GM21723 (cell line): ENCODE results near the gene DNM3.
"Not testable (repeated sequence)": the region's sequence is repeated elsewhere in the genome, so short reads cannot be mapped to it uniquely, and the experiment has no call there.

Experiments
- ATAC-seq: cut with Tn5 transposase; IDR thresholded peaks from one replicate; pipeline ENCODE4 v1.9.1; 2021; ENCODE audit warnings: mild to moderate bottlenecking, moderate library complexity; ENCODE audit not compliant: unreplicated experiment

DNM3 gene

DNA sequence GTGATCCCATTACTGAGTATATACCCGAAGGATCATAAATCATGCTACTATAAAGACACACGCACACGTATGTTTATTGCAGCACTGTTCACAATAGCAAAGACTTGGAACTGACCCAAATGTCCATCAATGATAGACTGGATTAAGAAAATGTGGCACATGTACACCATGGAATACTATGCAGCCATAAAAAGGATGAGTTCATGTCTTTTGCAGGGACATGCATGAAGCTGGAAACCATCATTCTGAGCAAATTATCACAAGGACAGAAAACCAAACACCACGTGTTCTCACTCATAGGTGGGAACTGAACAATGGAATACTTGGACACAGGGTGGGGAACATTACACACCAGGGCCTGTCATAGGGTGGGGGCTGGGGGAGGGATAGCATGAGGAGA, 466.2 kb downstream of the DNM3 start:
- ATAC-seq = not testable (repeated sequence)

DNA sequence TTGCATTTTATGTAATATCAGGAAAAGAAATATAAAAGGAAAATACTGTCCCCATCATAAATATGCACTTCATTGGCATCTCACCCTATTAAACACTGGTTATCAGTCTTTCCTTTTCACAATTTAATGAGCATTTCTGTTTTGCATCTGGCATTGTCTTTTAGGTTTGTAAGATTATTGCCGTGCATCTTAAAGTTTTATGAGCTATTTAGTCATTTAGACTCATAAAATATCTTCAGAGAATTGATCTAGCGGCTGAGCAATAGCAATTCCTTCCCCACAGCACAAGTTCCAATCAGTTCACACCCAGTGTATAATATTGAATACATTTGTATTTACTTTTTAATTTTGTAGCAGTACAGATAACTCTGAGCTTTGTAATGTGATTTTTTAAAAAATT, 466.8 kb downstream of the DNM3 start:
- ATAC-seq = no peak

DNA sequence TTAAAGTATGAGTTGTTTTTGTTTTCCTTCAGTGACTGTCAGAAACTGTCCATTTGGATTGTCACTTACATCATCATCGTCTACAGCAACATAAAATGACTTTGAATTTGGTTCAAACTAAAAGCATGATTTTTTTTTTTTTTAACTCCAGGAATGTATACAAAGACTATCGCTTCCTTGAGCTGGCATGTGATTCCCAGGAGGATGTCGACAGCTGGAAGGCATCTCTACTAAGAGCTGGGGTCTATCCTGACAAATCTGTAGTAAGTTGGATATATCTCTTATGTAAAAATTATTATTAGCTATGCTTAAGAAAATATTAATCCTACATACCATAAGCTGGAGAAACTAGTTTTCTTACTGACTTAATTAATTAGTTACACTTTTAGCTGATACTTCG, 467.3 kb downstream of the DNM3 start:
- ATAC-seq = no peak

DNA sequence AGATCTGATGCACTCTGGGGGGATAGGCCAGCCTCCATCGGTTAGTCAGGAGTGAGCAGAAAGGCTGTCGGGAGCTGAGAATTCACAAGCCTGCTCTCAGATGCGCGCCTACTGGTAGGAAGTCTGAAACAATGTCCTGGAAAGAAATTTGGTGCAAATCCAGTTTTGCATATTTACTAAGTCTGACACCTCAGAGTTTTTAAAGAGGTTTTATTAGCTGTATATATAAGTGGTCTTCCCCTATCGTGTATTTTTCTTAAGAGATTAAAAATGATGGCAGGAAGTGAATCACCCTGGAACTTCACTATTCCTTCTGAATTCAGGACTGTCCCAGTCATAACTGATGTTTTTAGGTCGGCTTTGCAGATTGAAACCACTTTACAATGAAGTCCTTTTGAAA, 479.4 kb downstream of the DNM3 start:
- no peak for ATAC-seq

DNA sequence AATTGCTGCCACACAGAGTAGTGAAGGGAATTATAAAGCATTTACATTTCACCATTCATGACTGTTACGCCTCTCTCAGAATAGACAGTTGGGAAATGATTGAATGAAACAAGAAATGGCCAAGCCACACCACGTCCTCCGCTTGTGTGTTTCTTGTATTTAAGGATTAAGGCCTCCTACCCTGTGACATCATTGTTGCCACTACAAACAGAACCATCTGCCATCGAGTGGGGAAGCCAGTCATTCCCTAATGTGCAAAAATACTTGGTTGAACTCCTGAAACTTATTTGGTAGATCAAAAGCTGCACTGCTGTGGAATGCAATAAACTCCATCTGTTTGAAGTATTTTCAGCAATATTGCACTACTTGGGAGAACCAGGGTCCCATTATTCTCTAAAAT, 480.2 kb downstream of the DNM3 start:
- no peak for ATAC-seq

DNA sequence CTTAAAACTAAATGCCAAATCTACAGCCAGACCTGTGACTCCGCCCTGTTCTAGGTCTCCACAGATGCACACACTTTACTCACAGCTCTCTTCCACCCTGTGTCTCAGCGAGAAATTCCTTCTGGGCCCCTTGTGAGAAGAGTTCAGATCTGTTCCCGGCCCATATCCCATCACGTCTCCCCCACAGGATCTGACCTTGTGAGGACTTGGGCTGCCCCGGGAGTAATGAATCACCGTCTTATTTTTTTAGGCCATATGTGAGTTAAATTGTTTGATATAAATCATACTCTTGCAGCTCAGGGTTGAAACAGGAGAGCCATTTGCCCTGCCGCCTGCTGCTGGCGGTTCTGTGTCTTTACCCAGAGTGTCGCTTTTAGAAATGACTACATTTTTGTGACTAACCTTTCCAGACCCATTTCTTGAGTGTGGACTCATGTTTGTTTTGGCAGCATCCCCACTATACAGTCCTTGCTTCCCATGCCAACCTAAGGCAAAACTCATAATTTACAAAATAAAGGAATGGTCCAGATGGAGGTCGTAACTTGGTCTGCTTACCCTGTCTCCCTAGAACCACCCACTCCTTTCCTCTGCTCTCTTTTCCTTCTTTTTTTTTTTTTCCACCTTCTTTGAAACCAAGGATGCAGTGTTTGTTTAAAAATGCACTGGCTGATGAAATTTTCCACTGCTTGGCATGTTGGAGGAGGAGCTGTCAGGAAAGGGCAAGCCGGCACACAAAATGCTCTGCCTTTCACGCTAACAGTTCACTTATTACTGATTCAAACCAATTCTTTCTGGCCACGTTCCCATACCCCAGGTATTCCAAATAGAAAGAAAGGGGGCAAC, 481.1 kb downstream of the DNM3 start:
- ATAC-seq = no peak

DNA sequence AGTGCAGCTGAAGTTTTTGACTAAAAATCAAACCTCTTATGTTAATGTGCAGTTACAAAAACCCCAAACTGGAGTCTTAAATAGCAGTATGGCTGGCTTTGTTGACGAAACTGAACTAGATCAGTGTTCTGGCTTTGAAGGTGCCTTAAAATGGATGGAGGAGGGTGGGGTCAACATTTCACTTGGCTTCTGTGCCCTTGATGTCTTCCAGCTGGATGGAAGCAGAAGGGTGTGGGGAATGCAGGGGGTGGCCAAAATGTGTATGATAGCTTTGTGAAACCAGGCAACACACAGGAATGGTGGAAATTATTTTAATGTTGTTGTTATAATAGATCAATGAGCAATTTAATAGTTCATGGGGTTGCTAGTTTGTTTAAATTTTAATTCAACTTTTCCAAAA, 482.4 kb downstream of the DNM3 start:
- ATAC-seq = no peak

DNA sequence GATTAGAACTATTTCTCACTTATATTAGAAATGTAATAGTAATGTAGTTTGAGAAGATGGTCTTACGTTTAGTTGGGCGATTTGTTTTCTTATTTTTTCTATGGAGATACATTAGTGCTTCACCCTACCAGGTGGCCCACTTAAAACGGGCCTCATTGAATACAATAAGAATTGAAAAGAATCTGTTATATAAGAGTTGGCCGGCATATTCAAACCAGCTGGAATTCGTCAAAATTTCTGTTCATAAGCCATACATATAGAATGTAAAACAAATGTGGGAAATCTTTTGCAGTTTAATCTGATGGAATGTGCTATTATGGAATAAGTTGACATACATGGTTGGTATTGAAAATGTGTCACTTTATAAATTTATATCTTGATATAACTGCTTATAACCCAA, 482.8 kb downstream of the DNM3 start:
- ATAC-seq = no peak

DNA sequence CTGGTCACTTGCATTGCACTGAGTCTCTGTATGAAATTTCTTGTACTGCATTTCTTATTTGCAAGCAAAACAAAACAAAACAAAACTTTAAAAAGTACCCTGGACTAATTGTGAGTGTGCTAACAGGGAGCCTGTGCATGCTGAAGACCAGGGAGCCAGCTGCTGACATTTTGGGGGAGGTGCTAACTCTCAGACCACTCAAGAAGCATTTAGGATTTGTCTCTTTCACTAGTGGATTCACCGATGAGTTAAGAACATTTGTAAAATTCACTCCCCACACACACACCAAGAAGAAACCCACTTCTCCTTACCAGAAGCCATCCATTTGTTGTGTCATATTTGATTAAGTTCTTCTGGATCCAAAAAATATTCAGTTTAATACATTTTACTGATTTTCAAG, 483.5 kb downstream of the DNM3 start:
- no peak for ATAC-seq

DNA sequence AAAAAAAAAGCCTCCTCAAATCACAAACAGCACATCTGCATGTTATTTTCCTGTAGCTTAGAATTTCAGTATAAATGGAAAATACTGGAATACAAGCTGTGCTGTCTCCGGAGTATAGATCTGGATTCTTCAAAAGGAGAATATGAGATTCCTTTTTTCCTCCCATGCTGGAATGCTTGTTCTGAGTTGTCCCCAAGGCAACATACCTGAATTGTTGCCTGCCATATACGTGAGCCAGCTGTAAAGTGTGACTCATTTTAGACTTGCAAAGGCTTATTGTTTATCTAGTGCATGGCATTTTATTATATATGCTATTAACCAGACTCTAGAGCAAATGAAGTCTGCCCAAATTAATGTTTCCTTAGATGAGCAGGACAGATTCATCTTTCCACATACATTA, 484.2 kb downstream of the DNM3 start:
- no peak for ATAC-seq

DNA sequence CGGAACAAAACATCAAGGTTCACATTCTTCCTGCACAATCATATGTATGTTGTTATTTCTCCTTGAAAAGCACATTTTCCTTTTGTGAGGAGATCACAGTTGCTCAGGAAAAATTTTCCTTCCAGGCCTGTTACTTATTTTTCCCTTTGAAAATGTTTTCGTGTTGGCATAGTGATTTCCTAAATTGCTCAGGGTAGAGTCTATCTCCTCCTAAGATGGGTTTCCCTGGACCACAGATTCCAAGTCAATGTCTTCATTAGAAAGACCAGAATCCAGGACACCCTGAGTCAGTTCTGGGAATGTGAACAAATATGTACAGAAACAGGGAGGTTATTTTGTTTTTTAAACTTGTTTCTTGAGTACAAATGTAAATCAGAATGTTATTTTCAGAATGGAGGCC, 484.8 kb downstream of the DNM3 start:
- ATAC-seq = no peak

DNA sequence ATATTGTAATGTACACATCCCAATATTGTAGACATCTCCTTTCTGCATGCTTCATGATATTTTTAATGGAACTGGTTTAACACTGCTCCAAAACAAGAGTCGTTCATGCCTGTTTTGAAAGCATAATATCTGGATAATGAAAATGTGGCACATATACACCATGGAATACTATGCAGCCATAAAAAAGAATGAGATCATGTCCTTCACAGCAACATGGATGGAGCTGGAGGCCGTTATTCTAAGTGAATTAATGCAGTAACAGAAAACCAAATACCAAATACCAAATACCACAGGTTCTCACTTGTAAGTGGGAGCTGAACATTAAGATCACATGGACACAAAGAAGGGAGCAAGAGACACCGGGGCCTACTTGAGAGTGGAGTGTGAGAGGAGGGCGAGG, 487.0 kb downstream of the DNM3 start:
- no peak for ATAC-seq

DNA sequence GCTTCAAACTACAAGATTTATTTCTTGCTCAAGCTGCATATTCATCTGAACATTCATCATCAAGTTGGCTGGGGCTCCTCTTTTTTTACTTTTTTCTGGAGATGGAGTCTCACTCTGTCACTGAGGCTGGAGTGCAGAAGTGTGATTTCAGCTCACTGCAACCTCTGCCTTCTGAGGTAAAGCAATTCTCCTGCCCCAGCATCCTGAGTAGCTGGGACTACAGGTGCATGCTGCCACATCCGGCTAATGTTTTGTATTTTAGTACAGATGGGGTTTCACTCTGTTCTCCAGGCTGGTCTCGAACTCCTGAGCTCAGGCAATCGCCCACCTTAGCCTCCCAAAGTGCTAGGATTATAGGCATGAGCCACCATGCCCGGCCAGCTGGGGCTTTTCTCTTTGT, 490.9 kb downstream of the DNM3 start:
- ATAC-seq = no peak

DNA sequence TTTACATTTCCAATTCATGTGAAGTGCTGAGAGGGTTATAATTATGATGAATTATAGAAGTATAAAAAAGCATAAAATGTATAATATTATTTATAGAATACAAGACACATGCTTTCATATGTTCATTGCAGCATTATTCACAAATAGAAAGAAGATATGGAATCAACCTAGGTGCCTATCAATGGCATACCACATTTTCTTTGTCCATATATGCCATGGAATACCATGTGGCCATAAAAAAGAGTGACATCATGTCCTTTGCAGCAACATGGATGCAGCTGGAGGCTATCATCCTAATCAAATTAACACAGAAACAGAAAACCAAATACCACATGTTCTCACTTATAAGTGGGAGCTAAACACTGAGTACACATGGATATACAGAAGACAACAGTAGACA, 494.1 kb downstream of the DNM3 start:
- no peak for ATAC-seq

DNA sequence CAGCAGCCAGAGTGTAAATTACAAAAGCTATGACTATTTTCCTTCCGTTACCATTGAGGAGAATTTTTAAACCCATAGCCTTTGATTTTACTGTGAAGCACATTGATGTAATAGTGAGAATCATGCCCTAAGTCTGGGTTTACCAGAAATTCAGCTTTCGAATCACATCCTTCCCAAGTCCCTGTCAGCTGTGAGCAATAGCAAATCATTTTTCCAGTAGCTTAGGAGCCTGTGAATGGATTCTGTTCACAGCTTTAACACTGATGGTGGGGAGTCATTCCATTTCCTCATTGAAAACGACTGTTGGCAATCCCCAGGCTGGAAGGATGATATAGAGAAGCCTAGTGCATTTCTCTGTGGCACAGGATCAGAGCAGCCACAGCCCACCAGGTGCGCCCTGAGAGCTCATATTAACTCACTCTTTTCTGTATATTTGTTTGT, 497.0 kb downstream of the DNM3 start:
- ATAC-seq = peak; percentile 38

DNA sequence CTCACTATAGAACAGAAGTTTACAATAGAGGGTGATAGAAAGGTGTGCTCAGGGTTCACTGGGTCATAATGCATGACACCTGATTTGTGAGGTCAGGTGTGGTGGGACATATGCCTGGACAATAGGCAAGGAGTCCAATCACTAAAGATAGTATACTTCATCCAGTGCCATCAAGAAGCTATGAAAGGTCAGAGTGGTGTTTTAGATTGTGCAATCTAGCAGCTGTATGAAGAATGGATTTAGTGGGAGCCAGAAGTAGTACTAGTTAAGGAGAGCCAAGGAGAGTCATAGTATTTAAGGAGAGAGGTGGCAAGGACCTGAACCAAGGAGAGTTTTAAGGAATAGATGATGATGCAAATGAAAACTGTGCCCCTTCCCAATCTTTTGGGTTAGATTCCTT, 498.5 kb downstream of the DNM3 start:
- ATAC-seq = no peak

DNA sequence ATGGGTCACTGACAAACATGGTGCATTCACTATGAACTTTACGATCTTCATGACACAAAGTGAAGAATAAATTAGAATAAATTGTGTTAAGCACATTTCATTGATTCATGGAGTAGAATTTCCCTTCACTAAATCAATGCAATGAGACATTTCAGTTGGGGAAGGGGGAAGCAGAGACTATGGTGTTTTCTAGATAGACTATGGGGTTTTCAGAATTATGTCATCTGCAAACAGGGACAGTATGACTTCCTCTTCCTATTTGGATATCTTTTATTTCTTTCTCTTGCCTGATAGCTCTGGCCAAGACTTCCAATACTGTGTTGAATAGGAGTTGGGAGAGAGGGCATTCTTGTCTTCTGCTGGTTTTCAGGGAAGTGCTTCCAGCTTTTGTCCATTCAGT, 499.2 kb downstream of the DNM3 start:
- ATAC-seq = no peak

DNA sequence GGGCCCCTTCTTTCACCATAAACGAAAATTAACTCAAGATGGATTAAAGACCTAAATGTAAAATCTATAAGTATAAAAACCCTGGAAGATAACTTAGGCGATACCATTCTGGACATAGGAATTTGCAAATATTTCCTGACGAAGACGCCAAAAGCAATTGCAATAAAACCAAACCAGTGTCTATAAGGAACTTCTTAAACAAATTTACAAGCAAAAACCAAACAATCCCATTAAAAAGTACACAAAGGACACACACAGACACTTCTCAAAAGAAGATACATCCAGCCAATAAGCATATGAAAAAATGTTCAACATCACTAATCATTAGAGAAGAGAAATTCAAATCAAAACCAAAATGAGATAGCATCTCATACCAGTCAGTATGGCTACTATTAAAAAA, 500.4 kb downstream of the DNM3 start:
- no peak for ATAC-seq

DNA sequence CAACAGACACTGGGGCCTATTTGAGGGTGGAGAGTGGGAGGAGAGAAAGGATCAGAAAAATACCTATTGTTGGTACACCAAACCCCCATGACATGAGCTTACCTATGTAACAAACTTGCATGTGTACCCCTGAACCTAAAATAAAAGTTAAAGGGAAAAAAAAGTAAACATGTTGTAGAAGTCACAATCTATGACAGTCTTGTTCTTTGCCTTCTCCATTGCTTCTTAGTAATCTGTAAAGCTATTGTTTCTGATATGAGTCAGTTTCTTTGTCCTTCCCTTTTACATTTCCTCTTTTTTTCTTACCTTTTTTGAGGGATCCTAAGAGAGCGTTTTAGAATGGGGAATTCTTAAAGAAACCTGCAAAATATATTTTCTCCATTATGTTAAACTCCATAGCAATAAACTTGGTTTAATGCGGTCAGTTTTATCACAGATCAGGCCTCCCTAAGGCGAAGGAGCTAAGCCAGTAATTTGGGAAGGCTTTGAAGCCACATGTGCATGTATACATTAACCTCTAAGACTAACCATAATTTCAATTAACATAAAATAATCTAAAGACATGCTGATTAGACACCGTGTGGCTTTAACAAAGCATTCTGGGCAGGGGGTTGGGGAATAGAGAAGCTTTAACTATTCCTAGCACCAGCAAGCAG, 501.4 kb downstream of the DNM3 start:
- ATAC-seq = peak; percentile 49

DNA sequence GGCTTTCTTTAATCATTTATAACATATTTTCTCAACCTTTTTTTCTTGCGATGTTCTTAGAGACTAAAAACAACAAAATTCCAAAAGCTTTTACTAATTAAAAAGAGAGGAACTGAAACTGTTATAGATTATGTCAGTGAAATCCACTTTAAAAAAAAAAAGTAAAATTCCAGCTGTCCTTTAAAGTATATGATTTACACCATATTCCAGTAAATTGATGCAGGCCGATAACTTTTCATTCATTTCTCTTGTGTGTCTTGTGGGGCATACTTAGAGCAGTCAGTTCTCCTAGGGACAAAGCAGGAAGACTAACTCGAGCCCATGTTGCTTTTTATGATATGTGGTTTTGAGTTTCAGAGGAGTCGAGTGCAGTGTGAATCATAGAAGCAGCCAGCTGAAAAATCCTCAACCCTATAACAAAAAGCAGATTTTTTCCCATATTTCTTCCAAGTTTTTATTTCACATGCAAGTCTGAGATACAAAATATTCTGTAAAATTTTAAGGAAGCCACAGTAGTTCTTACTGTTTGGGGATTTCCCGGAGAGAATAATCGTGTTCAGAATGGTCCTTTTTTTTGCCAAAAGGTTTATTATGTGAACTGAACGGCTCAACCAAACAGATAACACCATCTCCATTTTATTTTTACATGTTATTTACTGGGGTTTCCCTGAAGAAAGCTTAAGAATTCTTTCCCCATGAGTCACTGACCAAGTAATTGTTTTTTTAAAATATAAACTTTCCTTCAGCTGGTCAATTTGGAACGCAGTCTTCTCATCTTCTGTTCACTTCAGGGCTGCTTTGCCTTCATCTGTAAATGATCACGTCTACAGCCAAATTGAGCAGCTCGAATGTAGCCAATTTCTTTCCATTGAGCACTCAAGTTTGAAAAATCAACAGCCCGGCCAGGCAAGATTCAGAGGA, 502.2 kb downstream of the DNM3 start:
- peak; percentile 29 for ATAC-seq

DNA sequence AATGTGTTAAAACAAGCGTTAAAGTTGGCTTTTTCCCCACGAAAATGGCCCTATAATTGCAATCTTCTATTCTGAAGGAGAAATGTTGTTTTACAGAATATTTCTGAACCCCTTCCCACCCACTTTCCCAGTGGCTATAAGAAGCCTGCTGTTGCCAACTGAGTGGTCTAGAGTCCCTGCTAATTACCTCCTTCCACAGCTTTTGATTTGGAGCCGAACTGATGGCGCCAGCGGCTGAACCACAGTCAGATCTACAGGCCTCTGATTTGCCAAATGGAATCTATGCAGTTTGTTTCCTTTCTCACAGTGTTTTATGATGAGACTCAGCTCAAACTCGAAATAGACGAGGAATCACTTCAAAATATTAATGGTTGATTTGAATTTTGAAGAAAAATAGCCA, 503.1 kb downstream of the DNM3 start:
- no peak for ATAC-seq

DNA sequence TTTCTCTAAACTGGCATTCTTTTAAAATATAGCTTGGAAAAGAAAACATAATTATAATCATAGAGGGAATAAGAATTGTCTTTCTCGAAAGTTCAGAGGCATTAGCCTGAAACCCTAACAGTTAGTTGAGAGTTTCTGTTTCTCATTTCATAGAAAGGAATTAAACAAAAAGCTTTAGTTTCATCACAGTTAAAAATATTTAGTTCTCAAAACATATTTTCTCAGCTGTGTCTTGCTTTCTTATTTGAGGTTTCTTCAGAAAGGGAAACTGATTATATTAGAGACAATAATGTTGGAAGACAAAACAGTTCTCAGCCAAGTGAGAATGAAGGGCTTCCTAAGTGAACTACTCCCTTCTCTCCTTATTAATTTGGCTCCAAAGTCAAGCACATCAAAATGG, 503.8 kb downstream of the DNM3 start:
- ATAC-seq = peak; percentile 51
